ENCODE measurements around the gene PALM3. TPM values are rescaled to one million over a fixed set of nuclear protein-coding genes. Genes with fewer than 3 reads are reported as not detected.
A peak's percentile ranks its signal among the peaks of the same experiment; 100 is the strongest.

Gene PALM3
- total RNA-seq, 4 donors from 2014 or later, result 0.55 to 4.3 TPM; not detected in 2

DNA sequence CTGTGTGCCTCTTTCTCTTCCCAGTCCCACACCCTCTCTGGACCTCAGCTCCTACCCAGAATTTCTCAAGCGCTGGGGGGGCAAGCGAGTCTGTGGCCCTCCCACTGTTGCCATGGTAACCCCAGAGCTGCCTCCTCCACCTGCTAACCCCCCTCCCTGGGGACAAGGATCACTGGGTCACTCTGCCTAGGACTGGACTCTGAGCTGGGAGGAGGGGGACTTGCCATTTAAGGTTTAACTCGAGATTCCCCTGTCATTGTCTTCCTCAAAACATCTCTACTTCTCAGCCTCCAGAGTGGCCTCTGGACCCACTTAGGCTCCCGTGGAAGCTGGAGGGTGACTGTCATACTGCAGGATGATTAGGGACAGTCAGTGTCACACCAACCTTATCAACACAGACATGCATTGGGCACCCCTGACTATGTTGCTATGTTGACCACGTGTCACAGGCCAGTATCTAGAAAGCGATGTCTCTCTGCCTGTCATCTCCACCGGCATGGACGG, 2.2 kb downstream of the PALM3 start:
- H3K4me3 ChIP-seq, result no peak overlapping the region
- intact Hi-C loops (cut with DNase I; ENCODE audit: low total_unique reads), result no loop called here
- peaks cover 0 to 7% of the 10 kb centered on the region in 2 donors for H3K4me1 ChIP-seq
- peaks cover 0 to 8% of the 10 kb centered on the region in 2 donors for H3K27me3 ChIP-seq
- no peak for DNase-seq
- TF ChIP-seq POLR2A (IDR thresholded peaks at IDR 0.05), result no peak
- TF ChIP-seq, protein P1, sequence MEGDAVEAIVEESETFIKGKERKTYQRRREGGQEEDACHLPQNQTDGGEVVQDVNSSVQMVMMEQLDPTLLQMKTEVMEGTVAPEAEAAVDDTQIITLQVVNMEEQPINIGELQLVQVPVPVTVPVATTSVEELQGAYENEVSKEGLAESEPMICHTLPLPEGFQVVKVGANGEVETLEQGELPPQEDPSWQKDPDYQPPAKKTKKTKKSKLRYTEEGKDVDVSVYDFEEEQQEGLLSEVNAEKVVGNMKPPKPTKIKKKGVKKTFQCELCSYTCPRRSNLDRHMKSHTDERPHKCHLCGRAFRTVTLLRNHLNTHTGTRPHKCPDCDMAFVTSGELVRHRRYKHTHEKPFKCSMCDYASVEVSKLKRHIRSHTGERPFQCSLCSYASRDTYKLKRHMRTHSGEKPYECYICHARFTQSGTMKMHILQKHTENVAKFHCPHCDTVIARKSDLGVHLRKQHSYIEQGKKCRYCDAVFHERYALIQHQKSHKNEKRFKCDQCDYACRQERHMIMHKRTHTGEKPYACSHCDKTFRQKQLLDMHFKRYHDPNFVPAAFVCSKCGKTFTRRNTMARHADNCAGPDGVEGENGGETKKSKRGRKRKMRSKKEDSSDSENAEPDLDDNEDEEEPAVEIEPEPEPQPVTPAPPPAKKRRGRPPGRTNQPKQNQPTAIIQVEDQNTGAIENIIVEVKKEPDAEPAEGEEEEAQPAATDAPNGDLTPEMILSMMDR (IDR thresholded peaks at IDR 0.05), result no peak
- no peaks in the 10 kb centered on the region for H3K9me3 ChIP-seq
- no peaks in the 10 kb centered on the region for H3K36me3 ChIP-seq
- H3K27ac ChIP-seq, result no peak overlapping the region

DNA sequence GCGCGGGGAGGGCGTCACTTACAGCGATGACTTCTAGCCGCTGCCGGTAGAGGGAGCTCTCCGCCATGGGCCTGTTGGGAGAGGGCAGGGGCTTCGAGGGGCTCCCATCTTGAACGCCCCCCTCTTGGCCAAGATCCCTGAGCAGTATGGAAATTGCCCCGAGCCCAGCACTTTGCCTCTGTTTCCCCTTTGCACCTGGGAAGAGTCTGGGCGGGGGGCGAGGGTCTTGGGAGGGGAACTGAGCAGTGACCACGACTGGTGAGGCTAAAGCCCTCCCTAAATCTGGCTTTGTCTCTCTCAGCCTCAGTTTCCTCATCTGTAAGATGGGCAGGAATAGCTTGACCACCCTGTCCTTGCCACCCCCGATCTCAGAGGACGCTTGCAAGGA, 2.8 kb downstream of the PALM3 start:
- intact Hi-C loops (cut with DNase I; ENCODE audit: low total_unique reads), result no loop called here
- H3K27me3 ChIP-seq, result peaks cover 0 to 8% of the 10 kb centered on the region in 2 donors
- H3K36me3 ChIP-seq, result no peaks in the 10 kb centered on the region
- TF ChIP-seq, protein P1 (IDR thresholded peaks at IDR 0.05), result peak in 2 of 4 experiments; percentile 9 to 29
- TF ChIP-seq POLR2A (IDR thresholded peaks at IDR 0.05), result no peak
- H3K4me3 ChIP-seq, result no peak overlapping the region
- no peak for DNase-seq
- no peak overlapping the region for H3K27ac ChIP-seq
- peaks cover 0 to 7% of the 10 kb centered on the region in 2 donors for H3K4me1 ChIP-seq
- H3K9me3 ChIP-seq, result no peaks in the 10 kb centered on the region

DNA sequence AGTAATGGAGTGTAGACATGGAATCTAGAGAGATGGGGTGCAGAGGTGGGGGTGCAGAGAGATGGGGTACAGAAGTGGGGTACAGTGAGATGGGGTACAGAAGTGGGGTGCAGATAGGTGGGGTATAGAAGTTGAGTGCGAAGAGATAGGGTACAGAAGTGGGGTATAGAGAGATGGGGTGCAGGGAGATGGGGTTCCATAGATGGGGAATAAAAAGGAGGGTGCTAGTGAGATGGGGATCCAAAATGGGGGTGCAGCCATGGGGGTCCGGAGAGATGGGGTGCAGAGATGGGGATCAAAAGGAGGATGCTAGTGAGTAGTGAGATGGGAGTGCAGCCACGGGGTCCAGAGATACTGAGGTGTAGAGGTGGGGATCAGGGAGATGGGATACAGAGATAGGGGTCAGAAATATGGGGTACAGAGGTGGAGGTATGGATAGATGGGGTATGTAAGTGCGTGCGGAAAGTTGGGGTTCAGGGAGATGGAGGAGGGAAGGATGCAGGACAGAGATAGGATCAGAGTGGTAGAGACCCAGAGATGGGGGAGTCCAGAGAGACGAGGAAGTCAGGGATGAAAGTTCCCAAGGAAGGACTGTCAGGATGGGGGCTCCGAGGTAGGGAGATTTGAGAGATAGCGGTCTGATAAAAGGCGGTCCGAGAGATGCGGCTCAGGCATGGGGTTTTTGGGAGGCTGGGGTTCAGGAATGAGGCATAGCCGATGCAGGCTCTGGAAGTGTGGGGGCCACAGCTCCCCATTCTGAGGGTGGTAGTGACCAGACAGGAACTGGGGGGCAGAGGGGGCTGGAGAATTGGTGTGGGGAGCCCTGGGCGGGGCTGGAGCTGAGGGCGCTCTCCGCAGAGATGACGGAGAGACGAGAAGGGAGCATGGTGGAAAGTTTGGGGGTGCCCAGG, 3.4 kb downstream of the PALM3 start:
- intact Hi-C loops (cut with DNase I; ENCODE audit: low total_unique reads), result no loop called here
- Histone ChIP-seq H3K9me3 (no peaks in the 10 kb centered on the region), H3K27me3 (peaks cover 0 to 8% of the 10 kb centered on the region in 2 donors), H3K4me3 (no peak overlapping the region), H3K27ac (no peak overlapping the region), H3K4me1 (peaks cover 0 to 7% of the 10 kb centered on the region in 2 donors), H3K36me3 (no peaks in the 10 kb centered on the region)
- no peak for TF ChIP-seq POLR2A (IDR thresholded peaks at IDR 0.05)
- TF ChIP-seq, protein P1 (IDR thresholded peaks at IDR 0.05), result no peak
- no peak for DNase-seq

DNA sequence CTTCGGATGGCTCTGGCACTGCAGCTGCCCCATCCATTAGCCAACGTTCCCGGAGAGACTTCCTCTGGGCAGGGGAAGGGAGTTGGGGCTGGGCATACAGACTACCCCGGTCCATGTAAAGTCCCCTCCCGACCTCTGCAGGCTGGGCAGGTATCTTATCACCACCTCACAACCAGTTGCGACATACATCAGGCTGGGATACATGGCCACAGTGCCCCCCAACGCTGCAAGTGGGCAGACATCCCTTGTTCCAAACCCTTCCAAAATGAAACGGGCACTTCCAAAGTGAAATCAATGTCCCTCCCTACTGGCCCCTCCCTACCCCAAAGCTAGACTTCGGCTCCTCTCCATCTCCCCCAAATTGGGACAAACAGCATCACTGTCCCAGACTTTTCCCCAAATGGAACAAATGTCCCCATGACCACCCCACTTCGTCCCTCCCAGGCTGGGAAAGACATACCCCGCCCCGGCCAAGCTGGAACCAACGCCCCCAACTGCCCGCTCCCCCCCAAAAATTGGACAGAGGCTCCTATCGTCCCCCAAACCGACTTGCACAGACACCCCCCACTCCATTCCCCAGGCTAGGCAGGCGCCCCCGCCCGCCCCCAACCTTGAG, 5.0 kb downstream of the PALM3 start:
- Histone ChIP-seq H3K4me3 (peak overlapping the region; percentile 28 to 32), H3K36me3 (no peaks in the 10 kb centered on the region), H3K27me3 (peaks cover 0 to 8% of the 10 kb centered on the region in 2 donors), H3K27ac (peak overlapping the region in 1 of 2 donors; percentile 50), H3K4me1 (peaks cover 0 to 7% of the 10 kb centered on the region in 2 donors), H3K9me3 (no peaks in the 10 kb centered on the region)
- TF ChIP-seq, protein P1 (IDR thresholded peaks at IDR 0.05), result no peak
- TF ChIP-seq POLR2A (IDR thresholded peaks at IDR 0.05), result no peak
- no peak for DNase-seq
- intact Hi-C loops (cut with DNase I; ENCODE audit: low total_unique reads), result no loop called here
